SKM-1 treated with dmso at 0.1 percent for 144 hours (cell line): ENCODE data around the gene TMEM132D.

Experiments used
- DNase-seq: peaks from one replicate; lab custom pipeline; 2025; ENCODE audit not compliant: unreplicated experiment; lab: John Stamatoyannopoulos, UW

The TMEM132D gene

DNA sequence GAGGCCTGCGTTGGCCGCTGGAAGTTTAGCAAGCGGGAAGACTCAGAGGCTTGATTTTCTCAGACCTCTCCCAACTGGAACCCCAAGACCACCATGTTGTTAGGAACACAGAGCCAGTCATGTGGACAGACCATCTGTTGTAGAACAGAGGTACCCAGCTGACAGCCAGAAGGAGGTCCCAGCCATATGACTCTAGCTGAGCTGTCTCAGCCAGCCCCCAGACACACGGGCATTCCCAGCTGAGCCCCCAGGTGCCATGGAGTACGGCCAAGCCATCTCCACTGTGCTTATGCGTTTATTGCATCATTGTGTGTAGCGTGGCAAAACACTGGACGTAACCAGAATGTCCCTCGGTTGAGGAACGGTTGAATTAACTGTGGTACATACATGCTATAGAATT lies 421.9 kb downstream of the TMEM132D start:
- DNase-seq: no peak

GRCh38 chr12:129470196-129470595 lies 433.6 kb downstream of the TMEM132D start:
- no peak for DNase-seq

GRCh38 chr12:129467726-129468125 lies 436.1 kb downstream of the TMEM132D start:
- no peak for DNase-seq

GRCh38 chr12:129467289-129467688 lies 436.5 kb downstream of the TMEM132D start:
- DNase-seq: no peak

DNA sequence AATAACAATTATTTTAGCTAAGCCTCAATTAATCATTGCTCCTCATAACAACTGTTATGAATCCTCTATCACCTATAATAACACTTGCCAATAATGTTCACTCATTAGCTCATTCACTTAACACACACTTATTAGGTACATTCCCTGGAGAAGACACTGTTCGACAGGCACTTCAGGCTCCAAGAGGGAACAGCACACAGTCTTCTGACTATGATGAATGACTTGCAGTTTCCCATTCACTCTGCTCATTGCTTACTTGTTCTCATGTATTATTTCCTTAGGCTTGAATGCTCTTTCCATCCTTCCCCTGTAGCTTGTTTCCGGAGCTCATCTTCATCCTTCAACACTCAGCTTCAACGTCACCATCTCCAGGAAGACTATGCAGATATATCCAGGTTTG lies 437.3 kb downstream of the TMEM132D start:
- no peak for DNase-seq

- DNase-seq: no peak
Measured at GRCh38 chr12:129459886-129460285, 443.9 kb downstream of the TMEM132D start.

DNA sequence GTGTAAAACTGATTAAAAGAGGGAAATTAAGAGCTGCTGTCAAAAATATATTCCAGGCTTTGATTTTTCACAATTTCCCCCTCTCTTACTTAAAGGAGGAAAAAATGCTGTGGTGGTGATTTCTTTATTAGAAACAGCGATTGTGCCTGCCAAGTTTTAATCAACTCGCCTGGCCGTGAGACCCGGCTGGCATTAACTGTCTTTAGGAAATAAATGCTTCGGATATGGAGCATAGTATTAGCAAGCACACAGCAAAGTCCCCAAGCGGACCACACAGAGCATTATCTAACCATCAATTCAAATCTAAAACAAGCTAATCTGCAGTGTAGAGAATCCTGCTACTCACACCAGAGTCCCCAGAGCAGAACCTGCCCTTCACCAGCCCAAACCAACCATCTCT lies 457.1 kb downstream of the TMEM132D start:
- DNase-seq: no peak

GRCh38 chr12:129440278-129440677 lies 463.5 kb downstream of the TMEM132D start:
- no peak for DNase-seq

DNA sequence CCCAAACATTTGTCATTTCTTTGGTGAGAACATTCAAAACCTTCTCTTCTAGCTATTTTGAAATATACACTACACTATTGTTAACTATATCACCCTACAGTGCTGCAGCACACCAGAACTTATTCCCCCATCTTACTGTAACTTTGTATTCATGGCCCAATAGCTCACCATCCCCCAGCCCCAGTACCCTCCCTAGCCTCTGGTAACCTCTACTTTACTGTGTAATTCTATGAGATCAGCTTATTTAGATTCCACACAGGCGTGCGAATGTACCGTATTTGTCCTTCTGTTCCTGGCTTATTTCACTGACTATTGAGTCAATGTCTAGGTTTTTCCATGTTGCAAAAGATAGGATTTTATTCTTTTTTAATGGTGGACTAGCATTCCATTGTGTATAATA lies 469.0 kb downstream of the TMEM132D start:
- DNase-seq: no peak

GRCh38 chr12:129428240-129428936 lies 475.4 kb downstream of the TMEM132D start:
- DNase-seq: no peak

- no peak for DNase-seq
Measured at GRCh38 chr12:129423041-129423580, 480.7 kb downstream of the TMEM132D start.

DNA sequence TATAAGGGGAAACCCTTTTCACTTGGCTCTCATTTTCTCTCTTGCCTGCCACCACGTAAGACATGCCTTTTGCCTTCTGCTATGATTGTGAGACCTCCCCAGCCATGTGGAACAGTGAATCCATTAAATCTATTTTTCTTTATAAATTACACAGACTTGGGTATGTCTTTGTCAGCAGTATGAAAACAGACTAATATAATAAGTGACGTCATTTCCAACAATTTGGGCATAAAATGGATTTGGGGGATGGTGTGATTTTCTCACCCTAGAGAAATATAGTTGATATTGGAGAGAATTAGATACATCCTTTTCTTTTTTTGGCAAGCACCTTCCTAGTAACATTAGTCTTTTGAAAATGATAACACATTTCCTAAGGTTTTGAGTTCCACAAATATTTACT lies 490.5 kb downstream of the TMEM132D start:
- no peak for DNase-seq

- DNase-seq: no peak
Measured at GRCh38 chr12:129409281-129409680, 494.5 kb downstream of the TMEM132D start.

- no peak for DNase-seq
Measured at GRCh38 chr12:129404556-129404955, 499.3 kb downstream of the TMEM132D start.

GRCh38 chr12:129401572-129401971 lies 502.3 kb downstream of the TMEM132D start:
- no peak for DNase-seq

DNA sequence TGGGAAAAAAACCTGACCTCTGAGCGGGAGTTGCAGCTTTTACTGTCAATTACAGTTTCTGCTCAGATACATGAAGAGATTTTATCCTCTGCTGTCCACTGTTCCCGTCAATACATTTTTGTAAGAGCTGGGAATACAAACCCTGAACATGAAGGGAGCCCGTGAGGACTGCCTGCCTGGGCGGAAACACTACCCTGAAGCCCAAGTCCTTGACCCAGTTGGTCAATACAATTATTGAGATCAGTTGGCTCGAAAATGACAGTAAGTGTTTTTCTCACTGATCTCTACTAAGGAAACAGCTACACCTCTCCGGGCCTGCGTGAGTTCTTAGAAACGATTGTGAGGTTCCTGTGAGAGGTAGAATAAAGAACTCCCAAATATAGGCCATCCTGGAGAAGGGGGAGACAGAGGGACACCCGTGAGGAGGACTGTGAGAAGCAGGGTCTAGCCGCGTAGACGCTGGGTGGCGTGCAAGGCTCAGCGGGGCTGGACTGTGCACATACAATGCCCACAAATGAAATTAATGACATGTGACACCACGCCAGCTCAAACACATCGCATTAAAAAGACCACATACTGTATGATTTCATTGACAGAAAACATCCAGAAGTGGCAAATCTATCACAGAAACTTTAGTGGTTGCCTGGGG lies 509.5 kb downstream of the TMEM132D start:
- DNase-seq: no peak

- no peak for DNase-seq
Measured at GRCh38 chr12:129393357-129393937, 510.4 kb downstream of the TMEM132D start.

GRCh38 chr12:129385637-129385990 lies 518.2 kb downstream of the TMEM132D start:
- DNase-seq: no peak

DNA sequence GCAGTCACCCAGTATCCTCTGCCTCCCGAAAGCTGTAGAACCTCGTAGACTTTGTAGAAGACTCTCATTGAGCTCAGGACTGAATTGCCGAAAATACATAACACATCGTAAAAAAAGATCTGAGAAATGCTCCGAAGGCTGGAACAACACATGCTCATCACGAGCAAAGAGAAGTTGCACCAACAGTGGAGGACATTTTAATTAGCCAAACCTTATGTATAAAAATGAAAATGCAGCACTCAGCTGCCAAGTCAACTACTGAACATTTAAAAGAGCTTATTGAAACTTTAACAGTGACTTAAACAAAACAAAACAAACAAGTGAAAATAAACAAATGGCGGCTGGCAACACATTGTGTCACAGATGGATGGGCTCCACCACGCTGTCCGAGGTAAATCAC lies 519.9 kb downstream of the TMEM132D start:
- DNase-seq: no peak

GRCh38 chr12:129381715-129382114 lies 522.1 kb downstream of the TMEM132D start:
- no peak for DNase-seq

DNA sequence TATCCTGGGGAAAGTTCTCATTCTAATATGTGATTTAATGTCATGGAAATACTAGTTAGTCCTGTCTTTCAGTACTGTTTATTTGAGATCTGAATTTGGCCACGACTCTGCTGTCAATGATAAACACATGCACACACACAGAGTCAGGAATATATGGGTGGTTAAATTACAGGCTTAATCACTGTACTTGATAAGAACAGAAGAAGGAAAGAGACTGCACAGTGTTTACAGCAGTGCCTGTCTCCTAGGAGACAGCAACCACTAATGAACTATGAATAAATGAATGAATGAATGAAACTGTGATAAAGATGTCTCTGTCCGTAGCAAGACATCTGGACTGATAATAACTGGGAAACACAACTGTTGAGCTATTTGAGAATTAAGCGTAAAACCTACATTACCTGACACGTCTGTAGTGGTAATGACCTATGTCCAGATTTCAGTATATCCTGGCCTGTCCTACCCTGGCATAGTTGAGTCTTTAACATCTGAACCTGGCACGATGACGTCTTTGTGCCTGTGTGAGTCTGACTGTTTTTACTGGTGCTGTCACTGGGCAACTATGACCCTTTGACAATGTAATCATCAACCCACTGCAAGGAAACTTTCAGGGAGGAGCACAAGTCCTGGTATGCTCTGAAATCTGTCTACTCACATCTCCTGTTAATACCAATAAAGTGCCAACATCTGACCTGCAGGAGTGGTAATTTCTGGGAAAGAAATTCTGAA lies 524.6 kb downstream of the TMEM132D start:
- no peak for DNase-seq

- no peak for DNase-seq
Measured at GRCh38 chr12:129378496-129378895, 525.3 kb downstream of the TMEM132D start.
